ENCODE measurements around the gene FBH1.
"Not testable (repeated sequence)": the region's sequence is repeated elsewhere in the genome, so short reads cannot be mapped to it uniquely, and the experiment has no call there.

Gene FBH1

GRCh38 chr10:5854131-5854475 lies 35.9 kb upstream of the FBH1 start:
- POLR2A ChIA-PET, result no interaction called here
- no peak for TF ChIP-seq CTCF (IDR thresholded peaks at IDR 0.05; ENCODE audit: insufficient read depth, low read length, missing control alignments)
- no peak for DNase-seq (ENCODE audit: low read depth, low spot score)
- H3K4me3 ChIP-seq (ENCODE audit: low read depth, low read length), result no peak overlapping the region
- CTCF ChIA-PET, result no interaction called here

GRCh38 chr10:5855979-5856700 lies 33.9 kb upstream of the FBH1 start:
- DNase-seq (ENCODE audit: low read depth, low spot score), result no peak
- H3K4me3 ChIP-seq (ENCODE audit: low read depth, low read length), result no peak overlapping the region
- POLR2A ChIA-PET, result no interaction called here
- TF ChIP-seq CTCF (IDR thresholded peaks at IDR 0.05; ENCODE audit: insufficient read depth, low read length, missing control alignments), result no peak
- CTCF ChIA-PET, result interaction anchor here (1.0 to 1.4 kb wide), 2 partner anchors 13 to 17 kb away, joined by 3 to 4 read pairs; no protein-coding TSS in a partner anchor

GRCh38 chr10:5856701-5857004 lies 33.4 kb upstream of the FBH1 start:
- H3K4me3 ChIP-seq (ENCODE audit: low read depth, low read length), result no peak overlapping the region
- ChIA-PET CTCF (no interaction called here), POLR2A (no interaction called here)
- no peak for DNase-seq (ENCODE audit: low read depth, low spot score)
- no peak for TF ChIP-seq CTCF (IDR thresholded peaks at IDR 0.05; ENCODE audit: insufficient read depth, low read length, missing control alignments)

- ChIA-PET POLR2A (no interaction called here), CTCF (interaction anchor here (0.6 to 1.9 kb wide), 6 partner anchors 9 to 61 kb away, joined by 3 to 9 read pairs (median 3); no protein-coding TSS in a partner anchor)
- no peak for DNase-seq (ENCODE audit: low read depth, low spot score)
- H3K4me3 ChIP-seq (ENCODE audit: low read depth, low read length), result no peak overlapping the region
- no peak for TF ChIP-seq CTCF (IDR thresholded peaks at IDR 0.05; ENCODE audit: insufficient read depth, low read length, missing control alignments)
Measured at GRCh38 chr10:5858811-5859210, 31.2 kb upstream of the FBH1 start.

GRCh38 chr10:5860066-5860465 lies 30.0 kb upstream of the FBH1 start:
- ChIA-PET CTCF (interaction anchor here (2.6 kb wide), 1 partner anchor 12 kb away, joined by 16 read pairs; no protein-coding TSS in a partner anchor), POLR2A (no interaction called here)
- no peak for TF ChIP-seq CTCF (IDR thresholded peaks at IDR 0.05; ENCODE audit: insufficient read depth, low read length, missing control alignments)
- DNase-seq (ENCODE audit: low read depth, low spot score), result no peak
- H3K4me3 ChIP-seq (ENCODE audit: low read depth, low read length), result no peak overlapping the region

GRCh38 chr10:5862360-5862961 lies 27.6 kb upstream of the FBH1 start:
- H3K4me3 ChIP-seq (ENCODE audit: low read depth, low read length), result no peak overlapping the region
- POLR2A ChIA-PET, result interaction anchor here (0.7 kb wide), 1 partner anchor 27 kb away, joined by 3 read pairs; the partner anchor contains the start of genes ANKRD16 and FBH1
- CTCF ChIA-PET, result interaction anchor here (1.3 to 3.6 kb wide), 3 partner anchors 9 to 233 kb away, joined by 3 to 24 read pairs (median 6); no protein-coding TSS in a partner anchor
- no peak for DNase-seq (ENCODE audit: low read depth, low spot score)
- no peak for TF ChIP-seq CTCF (IDR thresholded peaks at IDR 0.05; ENCODE audit: insufficient read depth, low read length, missing control alignments)

GRCh38 chr10:5862981-5863685 lies 26.9 kb upstream of the FBH1 start:
- H3K4me3 ChIP-seq (ENCODE audit: low read depth, low read length); POLR2A ChIA-PET; DNase-seq (ENCODE audit: low read depth, low spot score): not testable (repeated sequence)
- CTCF ChIA-PET, result interaction anchor here (1.3 to 3.6 kb wide), 3 partner anchors 8 to 233 kb away, joined by 3 to 24 read pairs (median 6); no protein-coding TSS in a partner anchor

GRCh38 chr10:5866451-5867081 lies 23.5 kb upstream of the FBH1 start:
- POLR2A ChIA-PET; DNase-seq (ENCODE audit: low read depth, low spot score); H3K4me3 ChIP-seq (ENCODE audit: low read depth, low read length); CTCF ChIA-PET: not testable (repeated sequence)
